GM13976 (cell line): ENCODE data around the gene PTPRG.

Source experiments
- DNase-seq: peaks from one replicate; pipeline ENCODE4 v3.0.0; 2012; ENCODE audit warnings: low spot score
- in situ Hi-C: fragments of 300-500 bp; cut with MboI; formaldehyde crosslinking; loops from one replicate; pipeline ENCODE4 v1.12.0; 2022; ENCODE audit warnings: low sequenced_read_pairs, mixed read lengths, inconsistent platforms; ENCODE audit not compliant: unreplicated experiment
- TF ChIP-seq, protein P1 (sequence below): IDR thresholded peaks from 2 replicates; pipeline ENCODE4 v1.5.1; 2012; ENCODE audit warnings: borderline replicate concordance, mild to moderate bottlenecking; ENCODE audit not compliant: insufficient read depth; ENCODE audit errors: extremely low read depth, missing control alignments, control extremely low read depth

PTPRG gene

DNA sequence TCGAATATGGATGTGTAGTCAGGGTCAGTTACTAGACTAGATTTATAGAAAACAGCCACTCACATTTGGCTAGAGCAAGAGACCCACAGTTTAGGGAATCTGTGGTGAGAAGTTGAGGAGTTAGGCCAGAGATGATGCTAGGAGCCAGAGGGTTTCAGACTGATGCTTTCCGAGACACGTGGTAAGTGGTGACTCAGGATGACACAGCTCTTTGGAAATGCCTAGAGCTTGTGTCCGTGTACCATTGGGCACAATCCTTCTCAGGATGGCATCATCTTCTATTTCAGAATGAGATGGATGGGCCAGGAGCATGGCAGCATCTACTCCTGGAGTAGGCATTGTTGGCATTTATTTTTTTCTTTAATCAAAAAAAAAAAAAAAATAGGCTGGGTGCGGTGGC lies 28.5 kb downstream of the PTPRG start:
- no peak for DNase-seq
- TF ChIP-seq, protein P1, sequence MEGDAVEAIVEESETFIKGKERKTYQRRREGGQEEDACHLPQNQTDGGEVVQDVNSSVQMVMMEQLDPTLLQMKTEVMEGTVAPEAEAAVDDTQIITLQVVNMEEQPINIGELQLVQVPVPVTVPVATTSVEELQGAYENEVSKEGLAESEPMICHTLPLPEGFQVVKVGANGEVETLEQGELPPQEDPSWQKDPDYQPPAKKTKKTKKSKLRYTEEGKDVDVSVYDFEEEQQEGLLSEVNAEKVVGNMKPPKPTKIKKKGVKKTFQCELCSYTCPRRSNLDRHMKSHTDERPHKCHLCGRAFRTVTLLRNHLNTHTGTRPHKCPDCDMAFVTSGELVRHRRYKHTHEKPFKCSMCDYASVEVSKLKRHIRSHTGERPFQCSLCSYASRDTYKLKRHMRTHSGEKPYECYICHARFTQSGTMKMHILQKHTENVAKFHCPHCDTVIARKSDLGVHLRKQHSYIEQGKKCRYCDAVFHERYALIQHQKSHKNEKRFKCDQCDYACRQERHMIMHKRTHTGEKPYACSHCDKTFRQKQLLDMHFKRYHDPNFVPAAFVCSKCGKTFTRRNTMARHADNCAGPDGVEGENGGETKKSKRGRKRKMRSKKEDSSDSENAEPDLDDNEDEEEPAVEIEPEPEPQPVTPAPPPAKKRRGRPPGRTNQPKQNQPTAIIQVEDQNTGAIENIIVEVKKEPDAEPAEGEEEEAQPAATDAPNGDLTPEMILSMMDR = no peak
- in situ Hi-C loops = no loop called here

DNA sequence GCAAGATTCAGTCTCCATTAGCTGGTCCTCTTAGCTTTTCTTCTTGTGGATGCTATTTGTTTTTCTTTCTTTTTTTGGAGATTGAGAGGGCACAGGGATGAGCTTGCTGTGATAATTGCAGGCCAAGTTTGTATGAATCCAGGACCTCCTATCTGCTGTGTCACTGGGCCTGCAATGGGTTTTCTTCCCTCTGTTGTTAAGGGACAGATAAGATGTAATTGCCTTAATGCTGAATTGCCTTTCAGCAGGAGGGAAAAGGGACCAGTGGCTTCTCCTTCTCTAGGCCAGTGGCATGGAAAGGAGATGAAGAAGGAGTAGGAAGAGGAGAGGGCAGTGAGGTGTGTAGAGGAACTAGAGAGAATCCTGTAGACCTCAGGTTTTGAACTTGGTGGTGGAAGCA lies 29.9 kb downstream of the PTPRG start:
- in situ Hi-C loops = no loop called here
- TF ChIP-seq, protein P1 = no peak
- DNase-seq = no peak

DNA sequence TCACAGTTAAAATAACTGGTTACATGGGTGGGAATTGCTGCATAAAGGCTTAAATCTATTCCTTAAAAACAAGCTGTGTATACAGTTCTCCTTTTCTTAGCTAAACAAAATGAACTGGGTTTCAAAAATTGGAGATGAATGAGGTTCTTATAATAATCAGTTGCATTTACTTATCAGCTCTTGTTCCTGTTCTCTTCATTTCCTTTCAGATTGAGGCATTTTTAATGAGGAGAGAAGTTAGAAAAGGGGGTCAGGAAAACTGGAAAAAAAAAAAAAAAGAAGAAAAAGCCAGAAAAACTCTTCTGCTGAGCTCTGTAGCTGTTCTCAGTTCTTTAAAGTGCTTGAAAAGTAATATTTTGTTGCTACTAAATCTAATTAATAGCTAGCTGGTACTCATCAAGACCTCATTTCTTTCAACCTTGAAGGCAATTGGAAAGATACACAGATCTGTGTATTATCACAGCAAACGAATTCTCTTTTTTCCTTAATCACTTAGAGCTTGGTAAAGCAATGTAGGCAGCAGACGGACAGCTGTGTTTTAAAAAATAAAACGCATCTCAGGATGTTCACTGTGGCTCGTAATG lies 32.2 kb downstream of the PTPRG start:
- no peak for DNase-seq
- in situ Hi-C loops = no loop called here
- TF ChIP-seq, protein P1 = no peak

DNA sequence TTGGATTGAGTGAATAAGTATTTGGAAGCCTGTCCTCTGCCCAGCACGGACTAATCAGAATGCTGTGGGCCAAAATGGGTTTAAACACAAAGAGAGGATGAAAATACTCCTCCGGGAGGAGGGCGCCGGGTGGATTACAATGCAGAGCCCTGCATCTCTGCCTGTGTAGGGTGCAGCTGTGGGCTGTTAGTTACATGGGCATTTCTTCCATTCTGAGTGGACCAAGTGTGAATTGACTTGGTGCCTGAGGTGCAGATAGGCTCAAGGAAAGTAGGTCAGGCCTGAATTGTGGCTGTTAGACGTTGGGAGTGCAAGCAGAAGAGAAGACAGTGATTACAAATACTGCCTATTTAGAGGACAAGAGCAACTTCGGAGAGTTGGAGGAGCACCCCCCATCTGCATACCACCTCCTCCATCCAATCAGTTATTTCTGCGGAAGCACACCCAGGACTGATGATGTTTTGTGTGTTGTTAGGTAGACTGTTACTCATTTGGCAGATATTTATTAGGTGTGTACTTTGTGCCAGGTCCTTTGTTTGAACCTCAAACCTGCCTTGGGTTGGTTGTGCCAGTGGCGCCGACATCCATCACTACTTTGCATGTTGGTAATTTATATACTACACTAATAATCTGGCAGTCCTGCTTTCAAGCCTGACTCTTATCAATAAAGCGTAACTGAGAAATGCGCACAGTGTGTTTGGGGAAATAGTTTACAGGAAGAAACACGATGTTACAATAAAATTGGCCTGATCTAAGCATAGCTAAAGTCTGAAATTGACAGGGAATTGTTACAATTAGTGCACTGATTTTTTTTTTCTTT lies 33.0 kb downstream of the PTPRG start:
- no peak for DNase-seq
- in situ Hi-C loops = no loop called here
- TF ChIP-seq, protein P1 = no peak

DNA sequence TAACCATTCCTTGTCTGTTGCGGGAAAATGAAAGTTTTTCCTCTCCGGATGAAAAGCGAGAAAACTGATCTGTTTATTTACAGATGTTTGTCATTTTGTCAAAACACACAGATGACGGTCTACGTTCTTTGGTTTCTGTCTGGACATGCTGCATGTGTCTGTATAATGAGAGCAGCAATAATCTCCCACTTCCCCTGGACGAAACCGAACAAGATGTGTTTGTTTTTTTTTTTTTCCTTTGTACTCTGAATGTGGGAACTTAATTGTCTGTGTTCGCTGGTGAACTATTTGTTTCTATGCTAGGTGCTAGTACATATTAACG lies 33.6 kb downstream of the PTPRG start:
- DNase-seq = no peak
- in situ Hi-C loops = no loop called here

DNA sequence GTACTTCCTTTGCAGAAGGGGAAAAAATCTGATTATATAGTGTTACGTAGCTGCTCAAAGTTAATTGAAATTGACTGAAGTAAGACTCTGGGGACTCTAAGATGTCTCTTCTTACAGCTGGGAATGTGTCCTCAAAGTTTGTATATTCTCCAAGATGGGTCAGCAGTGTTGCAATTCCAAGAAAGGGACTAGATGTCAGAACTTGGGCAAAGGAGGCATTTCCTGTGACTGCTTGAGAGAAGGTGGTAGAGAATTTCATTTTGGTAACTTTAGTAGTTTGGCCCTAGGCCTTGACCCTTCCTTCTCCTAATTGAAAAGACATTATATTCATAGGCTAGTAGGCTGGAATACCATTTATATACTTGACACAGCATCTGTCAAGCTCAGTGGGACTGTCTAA lies 33.9 kb downstream of the PTPRG start:
- TF ChIP-seq, protein P1 = no peak
- no peak for DNase-seq
- in situ Hi-C loops = no loop called here

More for the DNA sequence above, 33.6 kb downstream of the PTPRG start:
- TF ChIP-seq, protein P1 = no peak
